BJ (cell line): ENCODE data around the gene SNTN. TPM values are rescaled to one million over a fixed set of nuclear protein-coding genes. Genes with fewer than 3 reads are reported as not detected.

Experiments
- CTCF ChIA-PET: fragments of 350-600 bp; formaldehyde crosslinking; extraction: SDS; loops from one replicate; lab custom pipeline; 2021; ENCODE audit warnings: antibody characterized with exemption, inconsistent platforms; lab: Yijun Ruan, JAX
- POLR2A ChIA-PET: fragments of 300-600 bp; sonication (Branson Sonifier 250); formaldehyde crosslinking; extraction: SDS; loops from one replicate; lab custom pipeline; 2021; ENCODE audit warnings: antibody characterized with exemption; lab: Charles Lee
- DNase-seq: peaks from one replicate; pipeline ENCODE4 v3.0.0-alpha.2; 2011; ENCODE audit warnings: low read depth
- H3K27me3 ChIP-seq: 2 replicates; pipeline ENCODE4 v1.6.0; 2011; ENCODE audit warnings: low read length; ENCODE audit not compliant: control insufficient read depth, insufficient read depth
- H3K36me3 ChIP-seq: 2 replicates; pipeline ENCODE4 v1.5.1; 2011; ENCODE audit warnings: low read length; ENCODE audit not compliant: control insufficient read depth, insufficient read depth
- H3K4me3 ChIP-seq: 2 replicates; pipeline ENCODE4 v1.5.1; 2011; ENCODE audit warnings: low read depth, mild to moderate bottlenecking, control low read depth, low read length
- polyA plus RNA-seq: library from polyadenylated mRNA; depleted of rRNA; stranded (reverse); fragments of >200 nt; gene quantifications from 2 replicates; pipeline ENCODE4 v1.2.3, GENCODE V29; 2011
- TF ChIP-seq, protein P1 (sequence below): IDR thresholded peaks from 2 replicates; pipeline ENCODE4 v1.5.1; 2011; ENCODE audit warnings: low read depth, mild to moderate bottlenecking, control low read depth, inconsistent platforms, low read length, moderate library complexity; ENCODE audit not compliant: insufficient read depth

SNTN gene
- polyA plus RNA-seq, 1 experiment: not detected

- Histone ChIP-seq H3K27me3 (no peaks in the 10 kb centered on the region), H3K36me3 (no peaks in the 10 kb centered on the region), H3K4me3 (no peak overlapping the region)
- CTCF ChIA-PET: interaction anchor here (0.7 to 5.7 kb wide), 5 partner anchors 41 to 319 kb away, joined by 3 to 57 read pairs (median 5); partner anchors contain the start of gene C3orf49
- TF ChIP-seq, protein P1, sequence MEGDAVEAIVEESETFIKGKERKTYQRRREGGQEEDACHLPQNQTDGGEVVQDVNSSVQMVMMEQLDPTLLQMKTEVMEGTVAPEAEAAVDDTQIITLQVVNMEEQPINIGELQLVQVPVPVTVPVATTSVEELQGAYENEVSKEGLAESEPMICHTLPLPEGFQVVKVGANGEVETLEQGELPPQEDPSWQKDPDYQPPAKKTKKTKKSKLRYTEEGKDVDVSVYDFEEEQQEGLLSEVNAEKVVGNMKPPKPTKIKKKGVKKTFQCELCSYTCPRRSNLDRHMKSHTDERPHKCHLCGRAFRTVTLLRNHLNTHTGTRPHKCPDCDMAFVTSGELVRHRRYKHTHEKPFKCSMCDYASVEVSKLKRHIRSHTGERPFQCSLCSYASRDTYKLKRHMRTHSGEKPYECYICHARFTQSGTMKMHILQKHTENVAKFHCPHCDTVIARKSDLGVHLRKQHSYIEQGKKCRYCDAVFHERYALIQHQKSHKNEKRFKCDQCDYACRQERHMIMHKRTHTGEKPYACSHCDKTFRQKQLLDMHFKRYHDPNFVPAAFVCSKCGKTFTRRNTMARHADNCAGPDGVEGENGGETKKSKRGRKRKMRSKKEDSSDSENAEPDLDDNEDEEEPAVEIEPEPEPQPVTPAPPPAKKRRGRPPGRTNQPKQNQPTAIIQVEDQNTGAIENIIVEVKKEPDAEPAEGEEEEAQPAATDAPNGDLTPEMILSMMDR: no peak; the same call in 1 of the 2 replicates
- POLR2A ChIA-PET: no interaction called here
- no peak for DNase-seq
Observed at GRCh38 chr3:63662500-63662899, 10.0 kb downstream of the SNTN start.

DNA sequence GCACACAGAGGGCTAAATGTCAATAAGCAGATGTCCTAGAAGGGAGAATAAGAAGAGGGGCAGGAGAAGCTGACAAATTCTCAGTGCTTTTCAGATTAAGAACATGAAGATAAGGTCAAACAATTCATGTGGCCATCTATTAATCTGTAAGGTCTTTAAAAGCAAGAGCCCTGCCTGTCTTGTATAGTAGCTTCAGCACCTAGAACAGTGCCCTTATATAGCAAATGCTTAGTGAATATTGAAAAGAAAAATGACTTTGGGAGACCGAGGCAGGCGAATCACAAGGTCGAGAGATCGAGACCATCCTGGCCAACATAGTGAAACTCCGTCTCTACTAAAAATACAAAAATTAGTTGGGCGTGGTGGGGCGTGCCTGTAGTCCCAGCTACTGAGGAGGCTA is 18.1 kb downstream of the SNTN start:
- H3K27me3 ChIP-seq: peaks cover 2% of the 10 kb centered on the region
- H3K36me3 ChIP-seq: no peaks in the 10 kb centered on the region
- no peak for DNase-seq
- TF ChIP-seq, protein P1: no peak
- ChIA-PET CTCF (interaction anchor here (0.9 kb wide), 1 partner anchor 9 kb away, joined by 3 read pairs; no protein-coding TSS in a partner anchor), POLR2A (no interaction called here)
- no peak overlapping the region for H3K4me3 ChIP-seq

GRCh38 chr3:63673111-63673510 is 20.6 kb downstream of the SNTN start:
- no peak for DNase-seq
- Histone ChIP-seq H3K27me3 (peaks cover 2% of the 10 kb centered on the region), H3K4me3 (no peak overlapping the region), H3K36me3 (no peaks in the 10 kb centered on the region)
- TF ChIP-seq, protein P1: no peak
- POLR2A ChIA-PET: no interaction called here
- CTCF ChIA-PET: interaction anchor here (0.6 to 1.7 kb wide), 4 partner anchors 58 to 324 kb away, joined by 3 to 6 read pairs (median 4); no protein-coding TSS in a partner anchor

GRCh38 chr3:63674586-63674985 is 22.1 kb downstream of the SNTN start:
- CTCF ChIA-PET: interaction anchor here (0.8 to 1.7 kb wide), 2 partner anchors 11 to 325 kb away, joined by 3 to 4 read pairs; no protein-coding TSS in a partner anchor
- Histone ChIP-seq H3K36me3 (no peaks in the 10 kb centered on the region), H3K27me3 (peaks cover 2% of the 10 kb centered on the region), H3K4me3 (no peak overlapping the region)
- POLR2A ChIA-PET: no interaction called here
- TF ChIP-seq, protein P1: no peak
- DNase-seq: no peak

- Histone ChIP-seq H3K36me3 (no peaks in the 10 kb centered on the region), H3K4me3 (no peak overlapping the region), H3K27me3 (no peaks in the 10 kb centered on the region)
- DNase-seq: no peak
- ChIA-PET CTCF (interaction anchor here (1.4 kb wide), 2 partner anchors 9 to 328 kb away, joined by 3 to 4 read pairs; no protein-coding TSS in a partner anchor), POLR2A (no interaction called here)
- TF ChIP-seq, protein P1: no peak
Observed at GRCh38 chr3:63679186-63679585, 26.7 kb downstream of the SNTN start.
